ENCODE measurements around the gene INPPL1. TPM values are rescaled to one million over a fixed set of nuclear protein-coding genes. Genes with fewer than 3 reads are reported as not detected.

Gene INPPL1
- total and polyA plus RNA-seq, 4 donors: 66.3 to 199 (median 91.6) TPM

GRCh38 chr11:72226701-72227100 is 2.1 kb downstream of the INPPL1 start:
- no peak for TF ChIP-seq CTCF (IDR thresholded peaks at IDR 0.05; ENCODE audit: control extremely low read depth, extremely low read depth)
- no peaks in the 10 kb centered on the region for H3K27me3 ChIP-seq (ENCODE audit: control insufficient read depth in 3 of 3, insufficient read depth in 3 of 3, low read length in 2 of 3)
- DNase-seq (no peak), ATAC-seq (ENCODE audit: insufficient read depth, low FRiP score) (no peak)
- WGBS, 2 donors: 87 to 97% methylated on average over 5 of the region's 5 CpGs
- no peak overlapping the region for H3K9ac ChIP-seq (ENCODE audit: insufficient read depth in 1 of 2, low read length in 2 of 2)
- no peak overlapping the region for H3K27ac ChIP-seq (ENCODE audit: low read depth in 1 of 2, low read length in 1 of 2)
- H3K9me3 ChIP-seq (ENCODE audit: control insufficient read depth in 4 of 4, insufficient read depth in 3 of 4, low read length in 3 of 4): no peaks in the 10 kb centered on the region
- H3K4me1 ChIP-seq (ENCODE audit: control insufficient read depth in 5 of 5, insufficient read depth in 5 of 5, low read length in 5 of 5): peaks cover 0 to 23% (median 9%) of the 10 kb centered on the region in 5 donors
- H3K4me3 ChIP-seq: no peak overlapping the region
- peaks cover 0 to 50% (median 35%) of the 10 kb centered on the region in 4 donors for H3K36me3 ChIP-seq (ENCODE audit: control insufficient read depth in 4 of 4, insufficient read depth in 4 of 4, low read length in 4 of 4)

GRCh38 chr11:72227316-72228228 is 3.0 kb downstream of the INPPL1 start:
- Histone ChIP-seq H3K27ac (ENCODE audit: low read depth in 1 of 2, low read length in 1 of 2) (no peak overlapping the region), H3K9me3 (ENCODE audit: control insufficient read depth in 4 of 4, insufficient read depth in 3 of 4, low read length in 3 of 4) (no peaks in the 10 kb centered on the region), H3K4me3 (no peak overlapping the region), H3K36me3 (ENCODE audit: control insufficient read depth in 4 of 4, insufficient read depth in 4 of 4, low read length in 4 of 4) (peaks cover 0 to 58% (median 42%) of the 10 kb centered on the region in 4 donors), H3K4me1 (ENCODE audit: control insufficient read depth in 5 of 5, insufficient read depth in 5 of 5, low read length in 5 of 5) (peaks cover 0 to 16% (median 2%) of the 10 kb centered on the region in 5 donors), H3K27me3 (ENCODE audit: control insufficient read depth in 3 of 3, insufficient read depth in 3 of 3, low read length in 2 of 3) (no peaks in the 10 kb centered on the region), H3K9ac (ENCODE audit: insufficient read depth in 1 of 2, low read length in 2 of 2) (no peak overlapping the region)
- DNase-seq (no peak), ATAC-seq (ENCODE audit: insufficient read depth, low FRiP score) (no peak)
- WGBS, 2 donors: 86 to 92% methylated on average over 14 of the region's 14 CpGs
- no peak for TF ChIP-seq CTCF (IDR thresholded peaks at IDR 0.05; ENCODE audit: control extremely low read depth, extremely low read depth)

DNA sequence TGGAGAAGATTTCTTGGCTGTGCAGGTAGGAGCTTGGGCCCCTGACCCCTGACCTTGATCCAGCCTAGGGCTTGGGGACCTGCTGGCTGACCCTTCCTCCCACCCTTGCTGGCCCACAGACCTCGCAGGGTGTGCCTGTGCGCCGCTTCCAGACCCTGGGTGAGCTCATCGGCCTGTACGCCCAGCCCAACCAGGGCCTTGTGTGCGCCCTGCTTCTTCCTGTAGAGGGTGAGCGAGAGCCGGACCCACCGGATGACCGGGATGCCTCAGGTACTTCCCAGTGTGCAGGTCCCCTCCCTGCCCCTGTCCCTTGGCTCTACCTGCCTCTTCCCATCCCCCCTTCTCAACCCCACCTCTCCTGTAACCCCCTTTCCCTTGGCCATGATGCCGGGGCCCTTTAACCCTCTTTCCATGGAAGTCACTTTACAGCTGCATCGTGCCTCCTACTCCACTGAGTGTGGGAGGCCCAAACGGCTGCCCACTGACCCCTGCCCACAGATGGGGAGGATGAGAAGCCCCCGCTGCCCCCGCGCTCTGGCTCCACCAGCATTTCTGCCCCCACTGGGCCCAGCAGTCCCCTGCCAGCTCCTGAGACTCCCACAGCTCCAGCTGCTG is 3.8 kb downstream of the INPPL1 start:
- 89 to 90% methylated on average over 16 of the region's 16 CpGs for WGBS, 2 donors
- no peak for TF ChIP-seq CTCF (IDR thresholded peaks at IDR 0.05; ENCODE audit: control extremely low read depth, extremely low read depth)
- no peaks in the 10 kb centered on the region for H3K9me3 ChIP-seq (ENCODE audit: control insufficient read depth in 4 of 4, insufficient read depth in 3 of 4, low read length in 3 of 4)
- H3K9ac ChIP-seq (ENCODE audit: insufficient read depth in 1 of 2, low read length in 2 of 2): no peak overlapping the region
- H3K36me3 ChIP-seq (ENCODE audit: control insufficient read depth in 4 of 4, insufficient read depth in 4 of 4, low read length in 4 of 4): peaks cover 0 to 66% (median 50%) of the 10 kb centered on the region in 4 donors
- DNase-seq: no peak
- ATAC-seq (ENCODE audit: insufficient read depth, low FRiP score): no peak
- no peak overlapping the region for H3K27ac ChIP-seq (ENCODE audit: low read depth in 1 of 2, low read length in 1 of 2)
- peaks cover 0 to 13% (median 0%) of the 10 kb centered on the region in 5 donors for H3K4me1 ChIP-seq (ENCODE audit: control insufficient read depth in 5 of 5, insufficient read depth in 5 of 5, low read length in 5 of 5)
- no peak overlapping the region for H3K4me3 ChIP-seq
- no peaks in the 10 kb centered on the region for H3K27me3 ChIP-seq (ENCODE audit: control insufficient read depth in 3 of 3, insufficient read depth in 3 of 3, low read length in 2 of 3)

All from lung (tissue), 12 donors.